NT2/D1 (cell line): ENCODE data around the gene PDHX.

Experiments used
- SUZ12 ChIP-seq: IDR thresholded peaks from 2 replicates; pipeline ENCODE4 v1.6.1; 2011; ENCODE audit not compliant: insufficient read length, insufficient read depth; ENCODE audit errors: extremely low read depth
- YY1 ChIP-seq: IDR thresholded peaks from 2 replicates; pipeline ENCODE4 v1.6.1; 2011; ENCODE audit not compliant: insufficient read length, insufficient read depth
- ZNF274 ChIP-seq: IDR thresholded peaks from 2 replicates; pipeline ENCODE4 v1.6.1; 2011; ENCODE audit warnings: mild to moderate bottlenecking, low read depth, low read length

GRCh38 chr11:35036639-35037038 is 120.2 kb downstream of the PDHX start:
- TF ChIP-seq ZNF274: no peak
- TF ChIP-seq YY1: no peak
- no peak for TF ChIP-seq SUZ12
